K562 treated with DMSO at 1 percent for 12 hours (cell line): ENCODE results near the gene MBNL2. TPM values are rescaled to one million over a fixed set of nuclear protein-coding genes. Genes with fewer than 3 reads are reported as not detected.

ENCODE experiments used
- total RNA-seq: library from RNA; unstranded; fragments of 300-600 nt; gene quantifications from 2 replicates; pipeline ENCODE4 v1.2.3, GENCODE V29; 2022; ENCODE audit not compliant: insufficient read depth

Gene MBNL2
- 4.7 and 25.1 TPM in 2 replicates for total RNA-seq

GRCh38 chr13:97221989-97222700 is at the start of gene MBNL2:
MBNL2 (plus strand) TSS chr13:97222333; CDS start chr13:97276236, 53,903 bp downstream.

GRCh38 chr13:97433727-97434396 is 211.7 kb downstream of the MBNL2 start, which contains the start of gene RAP2A:
RAP2A (plus strand) TSS chr13:97434169; CDS start chr13:97434471, 302 bp downstream.

Other genes starting within 250 kb of the MBNL2 start
- gene OXGR1, start 227.9 kb upstream of the MBNL2 start, total RNA-seq: not detected in 2 replicates
- 2.6 and 8.8 TPM in 2 replicates for gene RAP2A, start 211.8 kb downstream of the MBNL2 start, total RNA-seq